Thoracic aorta (tissue), 2 donors: ENCODE data around the gene CDK5. TPM values are rescaled to one million over a fixed set of nuclear protein-coding genes. Genes with fewer than 3 reads are reported as not detected.

Experiments used
- ATAC-seq: fragments of 150-250 bp; one replicate; pipeline ENCODE4 v1.8.0; 2017; ENCODE audit warnings: low read depth; ENCODE audit not compliant: insufficient number of reproducible peaks, low FRiP score
- DNase-seq: peaks from one replicate; pipeline ENCODE4 v3.0.0-alpha.2; 2020; ENCODE audit warnings: low spot score
- H3K27ac ChIP-seq, 2 donors: fragments of 200-600 bp; sonication (generic); 1 replicate in 1 of 2; 2 replicates in 1 of 2; pipeline ENCODE4 v1.5.1; 2016; ENCODE audit warnings: mild to moderate bottlenecking in 2 of 2, moderate library complexity in 2 of 2
- H3K27me3 ChIP-seq: fragments of 200-600 bp; sonication (generic); replicated peaks from 2 replicates; pipeline ENCODE4 v1.6.0; 2016; ENCODE audit warnings: mild to moderate bottlenecking; ENCODE audit not compliant: insufficient read depth
- H3K36me3 ChIP-seq: fragments of 200-600 bp; sonication (generic); one replicate; pipeline ENCODE4 v1.5.1; 2016
- H3K4me1 ChIP-seq, 2 donors: fragments of 200-600 bp; sonication (generic); 1 replicate in 1 of 2; 2 replicates in 1 of 2; pipeline versions ENCODE4 v1.5.1 to v1.6.0; 2016; ENCODE audit warnings: low read depth in 2 of 2, mild to moderate bottlenecking in 1 of 2; ENCODE audit not compliant: control insufficient read depth in 1 of 2
- H3K4me3 ChIP-seq: fragments of 200-600 bp; sonication (generic); 2 replicates; pipeline ENCODE4 v1.5.1; 2016; ENCODE audit warnings: mild to moderate bottlenecking
- H3K9me3 ChIP-seq: fragments of 200-600 bp; sonication (generic); 2 replicates; pipeline ENCODE4 v1.5.1; 2016
- total RNA-seq, 2 donors: library from RNA; depleted of rRNA; stranded (reverse); fragments of >200 nt; gene quantifications; one replicate each; pipeline versions ENCODE4 v1.1.0 to v1.2.3, GENCODE V29; 2016
- TF ChIP-seq, protein P1 (sequence below): fragments of 200-600 bp; sonication (generic); IDR thresholded peaks from one replicate; pipeline ENCODE4 v1.5.1; 2019; ENCODE audit warnings: antibody characterized with exemption

The CDK5 gene
- total RNA-seq, 2 donors from 2014 or later = 1.8 to 3.1 TPM

DNA sequence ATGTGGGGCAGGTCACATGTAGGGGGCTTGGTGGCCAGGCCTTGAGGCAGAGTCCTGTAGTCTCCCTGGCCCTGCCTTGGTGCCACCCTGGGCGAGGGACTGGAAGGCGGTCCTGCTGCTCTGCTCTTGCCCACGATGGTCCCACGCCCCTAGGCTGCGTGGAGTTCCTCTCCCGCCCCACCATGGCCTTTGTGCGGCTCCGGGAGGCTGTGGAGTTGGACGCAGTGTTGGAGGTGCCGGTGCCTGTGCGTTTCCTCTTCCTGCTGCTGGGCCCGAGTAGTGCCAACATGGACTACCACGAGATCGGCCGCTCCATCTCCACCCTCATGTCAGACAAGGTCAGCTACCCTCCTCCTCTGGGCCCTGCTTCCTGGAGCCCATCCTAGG is 12.9 kb upstream of the CDK5 start:
- Histone ChIP-seq H3K27ac (no peak overlapping the region), H3K4me3 (no peak overlapping the region), H3K36me3 (peaks cover 74% of the 10 kb centered on the region)

DNA sequence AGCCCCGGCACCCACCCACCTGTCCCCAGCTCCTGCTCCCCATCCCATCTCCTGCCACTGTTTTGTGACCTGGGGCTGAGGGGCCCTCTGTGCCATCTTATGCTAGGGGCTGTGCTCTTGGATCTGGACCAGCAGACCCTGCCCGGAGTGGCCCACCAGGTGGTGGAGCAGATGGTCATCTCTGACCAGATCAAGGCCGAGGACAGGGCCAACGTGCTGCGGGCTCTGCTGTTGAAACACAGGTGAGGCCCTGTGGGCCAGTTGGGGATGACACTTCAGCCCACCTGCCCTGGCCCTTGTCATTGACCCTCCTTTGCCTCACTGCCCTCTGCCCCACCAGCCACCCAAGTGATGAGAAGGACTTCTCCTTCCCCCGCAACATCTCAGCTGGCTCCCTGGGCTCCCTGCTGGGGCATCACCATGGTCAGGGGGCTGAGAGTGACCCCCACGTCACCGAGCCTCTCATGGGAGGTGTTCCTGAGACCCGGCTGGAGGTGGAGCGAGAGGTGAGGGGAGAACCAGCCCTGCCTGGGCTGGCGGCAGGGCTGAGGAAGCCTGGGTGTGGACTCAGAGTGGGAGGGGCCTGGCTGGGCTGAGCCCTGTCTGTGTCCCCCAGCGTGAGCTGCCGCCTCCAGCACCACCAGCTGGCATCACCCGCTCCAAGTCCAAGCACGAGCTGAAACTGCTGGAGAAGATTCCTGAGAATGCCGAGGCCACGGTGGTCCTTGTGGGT is 12.3 kb upstream of the CDK5 start:
- Histone ChIP-seq H3K4me1 (no peaks in the 10 kb centered on the region), H3K36me3 (peaks cover 73% of the 10 kb centered on the region), H3K27me3 (no peaks in the 10 kb centered on the region), H3K4me3 (no peak overlapping the region), H3K9me3 (no peaks in the 10 kb centered on the region), H3K27ac (no peak overlapping the region)
- TF ChIP-seq, protein P1, sequence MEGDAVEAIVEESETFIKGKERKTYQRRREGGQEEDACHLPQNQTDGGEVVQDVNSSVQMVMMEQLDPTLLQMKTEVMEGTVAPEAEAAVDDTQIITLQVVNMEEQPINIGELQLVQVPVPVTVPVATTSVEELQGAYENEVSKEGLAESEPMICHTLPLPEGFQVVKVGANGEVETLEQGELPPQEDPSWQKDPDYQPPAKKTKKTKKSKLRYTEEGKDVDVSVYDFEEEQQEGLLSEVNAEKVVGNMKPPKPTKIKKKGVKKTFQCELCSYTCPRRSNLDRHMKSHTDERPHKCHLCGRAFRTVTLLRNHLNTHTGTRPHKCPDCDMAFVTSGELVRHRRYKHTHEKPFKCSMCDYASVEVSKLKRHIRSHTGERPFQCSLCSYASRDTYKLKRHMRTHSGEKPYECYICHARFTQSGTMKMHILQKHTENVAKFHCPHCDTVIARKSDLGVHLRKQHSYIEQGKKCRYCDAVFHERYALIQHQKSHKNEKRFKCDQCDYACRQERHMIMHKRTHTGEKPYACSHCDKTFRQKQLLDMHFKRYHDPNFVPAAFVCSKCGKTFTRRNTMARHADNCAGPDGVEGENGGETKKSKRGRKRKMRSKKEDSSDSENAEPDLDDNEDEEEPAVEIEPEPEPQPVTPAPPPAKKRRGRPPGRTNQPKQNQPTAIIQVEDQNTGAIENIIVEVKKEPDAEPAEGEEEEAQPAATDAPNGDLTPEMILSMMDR = no peak
- DNase-seq (no peak), ATAC-seq (no peak)

More for the DNA sequence above, 12.9 kb upstream of the CDK5 start:
- Histone ChIP-seq H3K4me1 (no peaks in the 10 kb centered on the region), H3K9me3 (no peaks in the 10 kb centered on the region), H3K27me3 (no peaks in the 10 kb centered on the region)
- TF ChIP-seq, protein P1 = no peak
- DNase-seq = no peak
- ATAC-seq = no peak

DNA sequence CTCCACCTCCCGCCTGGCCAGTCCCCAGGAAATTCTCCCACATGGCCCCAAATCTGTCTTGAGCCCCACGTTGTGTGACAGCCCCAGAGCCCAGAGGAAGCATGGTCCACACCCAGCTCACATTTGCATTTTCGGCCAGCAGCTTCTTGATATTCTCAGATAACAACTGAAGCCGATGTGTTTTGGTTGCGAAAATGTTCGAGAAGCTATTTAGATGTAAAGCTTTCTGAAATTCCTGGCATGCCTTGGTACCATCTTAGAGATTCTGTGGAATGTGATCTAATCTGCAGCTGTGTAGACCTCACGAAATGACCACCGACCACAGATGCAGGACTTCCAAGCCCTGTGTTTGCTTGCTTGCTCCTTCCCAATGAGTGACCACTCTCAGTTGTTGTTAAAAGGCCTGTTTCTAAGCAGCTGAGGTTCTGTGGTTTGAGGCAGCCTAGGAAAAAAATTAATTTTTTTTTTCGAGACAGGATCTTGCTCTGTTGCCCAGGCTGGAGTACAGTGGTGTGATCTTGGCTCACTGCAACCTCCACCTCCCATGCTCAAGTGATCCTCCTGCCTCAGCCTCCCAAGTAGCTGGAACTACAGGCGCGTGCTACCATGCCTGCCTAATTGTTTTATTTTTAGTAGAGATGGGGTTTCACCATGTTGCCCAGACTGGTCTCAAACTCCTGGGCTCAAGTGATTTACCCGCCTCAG is 10.5 kb upstream of the CDK5 start:
- Histone ChIP-seq H3K9me3 (no peaks in the 10 kb centered on the region), H3K4me1 (peaks cover 0 to 6% of the 10 kb centered on the region in 2 donors), H3K27ac (no peak overlapping the region), H3K27me3 (no peaks in the 10 kb centered on the region), H3K4me3 (no peak overlapping the region), H3K36me3 (peaks cover 64% of the 10 kb centered on the region)
- TF ChIP-seq, protein P1 = no peak
- ATAC-seq (no peak), DNase-seq (no peak)

- H3K27me3 ChIP-seq = no peaks in the 10 kb centered on the region
- H3K9me3 ChIP-seq = no peaks in the 10 kb centered on the region
- H3K27ac ChIP-seq = no peak overlapping the region
- TF ChIP-seq, protein P1 = no peak
- peaks cover 13 to 21% of the 10 kb centered on the region in 2 donors for H3K4me1 ChIP-seq
- no peak for ATAC-seq
- peaks cover 54% of the 10 kb centered on the region for H3K36me3 ChIP-seq
- H3K4me3 ChIP-seq = no peak overlapping the region
- no peak for DNase-seq
Observed at GRCh38 chr7:151066273-151066974, 8.7 kb upstream of the CDK5 start.

DNA sequence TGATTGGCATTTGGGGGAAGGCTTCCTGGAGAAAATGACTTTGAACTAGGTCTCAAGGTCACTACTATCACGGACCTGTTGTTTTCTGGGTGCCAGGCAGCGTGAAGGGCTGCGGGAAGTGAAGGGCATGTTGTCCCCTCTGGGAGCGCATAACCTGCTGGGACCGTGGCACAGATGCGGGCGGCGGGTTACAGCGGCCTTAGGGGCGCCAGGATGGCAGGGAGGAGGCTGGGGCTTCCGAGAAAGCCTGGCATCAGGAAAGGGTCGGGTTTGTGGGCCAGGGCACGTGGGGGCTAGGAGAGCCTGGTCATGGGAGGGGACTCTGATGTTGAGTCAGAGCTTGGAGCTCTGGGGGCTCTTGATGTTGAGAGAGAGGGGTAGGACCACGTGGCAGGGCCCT is 7.8 kb upstream of the CDK5 start:
- DNase-seq (no peak), ATAC-seq (no peak)
- H3K27ac ChIP-seq = no peak overlapping the region
- TF ChIP-seq, protein P1 = no peak
- H3K36me3 ChIP-seq = peaks cover 46% of the 10 kb centered on the region
- no peaks in the 10 kb centered on the region for H3K27me3 ChIP-seq
- peaks cover 22 to 30% of the 10 kb centered on the region in 2 donors for H3K4me1 ChIP-seq
- no peaks in the 10 kb centered on the region for H3K9me3 ChIP-seq
- no peak overlapping the region for H3K4me3 ChIP-seq
